CD4-positive, alpha-beta T cell treated with Interleukin-6 at 100 ng/mL for 8 hours (primary cell): ENCODE data around the gene ALG12.

Experiments used
- DNase-seq: peaks from one replicate; pipeline ENCODE4 v3.0.0-alpha.2; 2020; ENCODE audit warnings: mixed read lengths, low spot score

Gene ALG12

DNA sequence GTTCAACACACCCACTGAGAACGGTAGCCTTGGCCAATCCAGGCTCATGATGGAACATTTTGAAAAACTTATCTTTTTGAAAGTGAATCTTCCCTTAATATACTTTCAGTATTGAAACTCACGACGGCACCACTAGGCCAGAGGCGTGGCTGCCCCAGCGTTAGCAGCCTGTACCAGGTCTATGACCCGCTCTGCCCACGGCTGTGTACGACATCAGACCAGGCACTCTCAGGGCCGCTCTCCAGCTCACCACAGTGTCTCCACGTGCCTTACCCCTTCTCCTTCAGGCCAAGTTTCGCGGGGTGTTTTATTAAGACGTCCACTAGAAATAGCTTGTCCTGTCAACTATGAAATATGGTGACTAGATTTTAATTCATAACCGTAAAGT is 31.2 kb downstream of the ALG12 start:
- DNase-seq = no peak

DNA sequence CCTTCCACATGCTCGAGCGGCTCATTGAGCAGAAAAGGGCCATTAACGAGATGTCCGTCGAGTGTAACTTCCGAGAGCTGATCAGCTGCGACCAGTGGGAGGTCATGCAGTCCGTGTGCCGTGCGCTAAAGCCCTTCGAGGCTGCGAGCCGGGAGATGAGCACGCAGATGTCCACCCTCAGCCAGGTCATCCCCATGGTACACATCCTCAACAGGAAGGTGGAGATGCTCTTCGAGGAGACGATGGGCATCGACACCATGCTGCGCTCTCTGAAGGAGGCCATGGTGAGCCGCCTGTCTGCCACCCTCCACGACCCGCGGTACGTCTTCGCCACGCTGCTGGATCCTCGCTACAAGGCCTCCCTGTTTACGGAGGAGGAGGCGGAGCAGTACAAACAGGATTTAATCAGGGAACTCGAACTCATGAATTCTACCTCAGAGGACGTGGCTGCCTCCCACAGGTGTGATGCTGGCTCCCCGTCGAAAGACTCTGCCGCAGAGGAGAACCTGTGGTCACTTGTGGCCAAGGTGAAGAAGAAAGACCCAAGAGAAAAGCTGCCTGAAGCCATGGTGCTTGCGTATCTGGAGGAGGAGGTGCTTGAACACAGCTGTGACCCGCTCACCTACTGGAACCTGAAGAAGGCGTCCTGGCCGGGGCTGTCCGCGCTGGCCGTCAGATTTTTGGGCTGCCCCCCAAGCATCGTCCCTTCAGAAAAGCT is 31.7 kb downstream of the ALG12 start:
- DNase-seq = no peak

DNA sequence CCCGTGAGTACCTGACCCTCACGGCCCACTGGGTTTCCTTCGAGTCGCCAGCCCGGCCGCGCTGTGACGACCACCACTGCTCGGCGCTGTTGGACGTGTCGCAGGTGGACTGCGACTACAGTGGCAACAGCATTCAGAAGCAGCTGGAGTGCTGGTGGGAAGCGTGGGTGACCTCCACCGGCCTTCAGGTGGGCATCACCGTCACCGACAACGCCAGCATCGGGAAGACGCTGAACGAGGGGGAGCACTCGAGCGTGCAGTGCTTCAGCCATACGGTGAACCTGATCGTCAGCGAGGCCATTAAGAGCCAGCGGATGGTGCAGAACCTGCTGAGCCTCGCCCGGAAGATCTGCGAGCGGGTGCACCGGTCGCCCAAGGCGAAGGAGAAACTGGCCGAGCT is 32.4 kb downstream of the ALG12 start:
- no peak for DNase-seq

DNA sequence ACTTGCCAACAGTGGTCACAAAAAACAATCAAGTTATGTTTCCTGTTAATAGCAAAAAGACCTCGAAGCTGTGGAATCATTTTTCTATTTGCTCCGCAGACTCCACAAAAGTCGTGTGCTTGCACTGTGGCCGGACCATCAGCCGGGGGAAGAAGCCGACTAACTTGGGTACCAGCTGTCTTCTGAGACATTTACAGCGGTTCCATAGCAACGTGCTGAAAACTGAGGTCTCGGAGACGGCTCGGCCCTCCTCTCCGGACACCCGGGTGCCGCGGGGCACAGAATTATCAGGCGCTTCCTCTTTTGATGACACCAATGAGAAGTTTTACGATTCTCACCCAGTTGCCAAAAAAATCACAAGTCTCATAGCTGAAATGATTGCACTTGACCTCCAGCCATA is 33.0 kb downstream of the ALG12 start:
- DNase-seq = no peak

DNA sequence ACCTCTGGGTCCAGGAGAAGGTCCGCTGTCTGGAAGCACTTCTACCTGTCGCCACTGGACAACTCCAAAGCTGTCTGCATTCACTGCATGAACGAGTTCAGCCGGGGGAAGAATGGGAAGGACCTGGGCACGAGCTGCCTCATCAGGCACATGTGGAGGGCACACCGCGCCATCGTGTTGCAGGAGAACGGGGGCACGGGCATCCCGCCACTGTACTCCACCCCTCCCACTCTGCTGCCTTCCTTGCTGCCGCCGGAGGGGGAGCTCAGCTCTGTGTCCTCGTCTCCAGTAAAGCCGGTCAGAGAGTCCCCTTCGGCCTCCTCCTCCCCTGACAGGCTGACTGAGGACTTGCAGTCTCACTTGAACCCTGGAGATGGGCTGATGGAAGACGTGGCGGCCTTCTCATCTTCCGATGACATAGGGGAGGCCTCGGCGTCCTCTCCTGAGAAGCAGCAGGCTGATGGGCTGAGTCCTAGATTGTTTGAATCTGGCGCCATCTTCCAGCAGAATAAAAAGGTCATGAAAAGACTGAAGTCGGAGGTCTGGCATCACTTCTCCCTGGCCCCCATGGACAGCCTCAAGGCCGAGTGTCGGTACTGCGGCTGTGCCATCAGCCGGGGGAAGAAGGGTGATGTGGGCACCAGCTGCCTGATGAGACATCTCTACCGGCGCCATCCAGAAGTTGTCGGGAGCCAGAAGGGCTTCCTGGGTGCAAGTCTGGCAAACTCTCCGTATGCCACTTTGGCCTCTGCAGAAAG is 33.6 kb downstream of the ALG12 start:
- no peak for DNase-seq

DNA sequence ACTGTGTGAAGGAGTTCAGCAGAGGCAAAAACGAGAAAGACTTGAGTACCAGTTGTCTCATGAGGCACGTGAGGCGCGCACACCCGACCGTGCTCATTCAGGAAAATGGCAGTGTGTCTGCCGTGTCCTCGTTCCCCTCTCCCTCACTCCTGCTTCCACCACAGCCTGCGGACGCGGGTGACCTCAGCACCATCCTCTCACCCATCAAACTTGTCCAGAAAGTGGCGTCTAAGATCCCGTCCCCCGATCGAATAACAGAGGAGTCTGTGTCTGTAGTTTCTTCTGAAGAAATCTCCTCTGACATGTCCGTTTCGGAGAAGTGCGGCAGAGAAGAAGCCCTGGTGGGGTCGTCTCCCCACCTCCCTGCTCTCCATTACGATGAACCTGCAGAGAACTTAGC is 34.2 kb downstream of the ALG12 start:
- no peak for DNase-seq

DNA sequence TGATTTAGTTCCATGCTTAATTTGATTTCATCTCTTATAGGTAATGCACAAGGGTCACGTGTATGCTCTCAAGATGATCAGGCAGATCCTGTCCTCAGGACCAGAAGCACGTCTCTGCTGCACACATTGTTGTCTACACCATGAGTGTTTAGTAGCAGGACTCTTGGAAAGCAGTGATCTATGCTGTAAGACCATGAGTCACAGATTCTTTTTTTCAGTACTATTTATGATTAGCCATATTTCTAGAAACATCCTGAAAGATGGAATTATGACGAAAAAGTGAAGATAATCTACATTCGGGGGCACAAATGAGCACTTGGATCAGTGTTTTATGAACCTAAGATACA is 35.0 kb downstream of the ALG12 start:
- DNase-seq = no peak

DNA sequence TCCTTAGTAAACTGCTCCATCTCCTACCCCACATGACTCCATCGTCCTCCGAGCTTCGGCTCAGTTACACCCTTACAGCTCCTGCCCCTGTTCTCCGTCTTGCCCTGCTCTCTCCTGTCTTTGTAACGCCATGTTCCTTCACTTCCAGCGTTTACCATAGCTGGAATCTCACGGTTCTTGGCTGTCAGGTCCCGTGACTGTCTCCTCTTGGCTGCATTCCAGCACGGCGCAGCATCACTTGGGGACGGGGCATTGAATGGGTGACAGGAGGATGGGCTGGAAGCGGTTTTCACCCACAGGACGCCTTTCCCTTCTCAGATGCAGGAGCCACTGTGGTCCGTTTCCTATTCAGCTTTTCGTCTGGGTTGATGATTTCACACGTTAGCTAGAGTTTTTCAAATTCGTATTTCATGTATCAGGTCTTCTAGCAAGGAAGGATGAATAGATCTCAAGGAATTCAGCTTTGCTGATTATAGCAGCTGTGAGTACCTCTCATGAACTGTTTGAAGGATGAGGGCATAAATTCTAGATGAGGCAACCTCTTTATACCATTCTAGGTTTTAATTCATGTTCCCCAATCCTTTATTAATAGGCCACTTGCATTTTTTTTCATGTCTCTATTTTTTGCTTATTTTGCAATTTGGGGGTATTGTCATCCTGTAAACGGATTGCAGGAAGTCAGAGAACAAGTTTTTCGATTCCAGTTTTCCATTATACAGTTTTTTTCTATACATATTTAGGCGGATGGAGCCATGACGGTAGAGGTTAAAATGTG is 35.5 kb downstream of the ALG12 start:
- DNase-seq = no peak

DNA sequence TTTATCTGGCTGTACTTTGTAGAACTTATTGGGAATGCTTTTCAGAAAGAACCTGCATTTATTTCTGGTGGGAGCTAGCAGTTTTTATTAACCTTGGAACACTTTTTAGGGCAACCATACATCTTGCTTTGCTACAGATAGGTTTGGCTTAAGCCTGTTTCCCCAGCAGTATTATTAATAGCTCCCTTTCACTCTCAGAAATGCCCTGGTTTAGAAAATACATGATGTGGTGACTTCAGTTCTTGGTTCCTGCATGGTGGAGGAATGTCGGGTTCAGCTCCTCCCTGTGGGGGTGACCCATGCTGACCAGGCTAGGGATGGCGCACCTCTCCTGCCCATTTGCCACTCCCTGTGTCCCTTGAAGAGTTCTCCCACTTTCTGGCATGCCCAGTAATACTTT is 36.4 kb downstream of the ALG12 start:
- no peak for DNase-seq

DNA sequence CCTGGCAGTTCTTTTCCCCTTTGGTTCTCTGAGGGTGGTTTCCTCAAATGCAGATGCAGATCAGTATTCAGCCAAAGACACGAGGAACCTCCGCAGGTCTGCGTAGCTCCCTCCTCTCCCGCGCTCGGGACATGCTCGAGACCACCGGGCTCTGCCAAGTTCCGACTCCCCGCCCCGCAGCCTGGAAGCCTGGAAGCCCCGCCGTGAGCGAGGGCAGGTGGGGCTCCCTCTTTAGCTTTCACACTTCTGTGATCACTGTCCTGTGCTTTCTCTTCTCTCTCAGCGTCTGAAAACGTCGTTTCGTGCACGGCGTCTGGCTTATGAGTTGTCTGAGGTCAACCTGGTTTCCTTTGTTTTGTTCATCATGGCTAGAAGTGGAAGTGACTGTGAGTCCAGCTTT is 38.0 kb downstream of the ALG12 start:
- no peak for DNase-seq

DNA sequence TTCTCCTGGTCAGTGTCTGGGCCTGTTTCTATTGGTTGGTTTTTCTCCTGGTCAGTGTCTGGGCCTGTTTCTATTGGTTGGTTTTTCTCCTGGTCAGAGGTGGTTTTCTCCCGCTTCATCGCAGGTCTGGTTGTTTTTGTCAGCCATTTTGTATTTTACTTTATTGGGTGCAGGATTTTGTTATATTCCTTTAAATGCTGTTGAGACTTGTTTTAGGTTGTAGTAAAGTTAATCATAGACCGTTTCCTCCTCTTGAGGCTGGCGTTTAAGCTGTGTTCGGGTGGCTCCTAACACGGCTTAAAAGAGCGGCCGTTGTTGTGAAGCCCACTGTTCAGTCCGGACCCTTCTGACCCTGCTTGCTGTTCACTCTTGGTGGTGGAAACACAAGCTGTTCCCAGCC is 38.4 kb downstream of the ALG12 start:
- no peak for DNase-seq

DNA sequence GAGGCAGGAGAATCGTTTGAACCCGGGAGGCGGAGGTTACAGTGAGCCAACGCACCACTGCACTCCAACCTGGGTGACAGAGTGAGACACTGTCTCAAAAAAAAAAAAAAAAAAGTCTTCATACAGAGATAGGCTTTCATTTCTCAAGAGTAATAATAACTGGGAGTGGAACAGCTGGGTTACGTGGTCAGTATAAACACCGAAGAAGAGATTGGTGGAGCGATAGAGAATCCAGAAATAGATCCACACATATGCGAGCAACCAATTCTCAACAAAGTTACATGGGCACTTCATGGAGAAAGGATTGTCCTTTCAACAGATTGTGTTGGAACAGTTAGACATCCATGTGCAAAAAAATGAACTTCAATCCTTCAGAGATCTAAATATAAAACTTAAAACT is 40.0 kb downstream of the ALG12 start:
- no peak for DNase-seq

DNA sequence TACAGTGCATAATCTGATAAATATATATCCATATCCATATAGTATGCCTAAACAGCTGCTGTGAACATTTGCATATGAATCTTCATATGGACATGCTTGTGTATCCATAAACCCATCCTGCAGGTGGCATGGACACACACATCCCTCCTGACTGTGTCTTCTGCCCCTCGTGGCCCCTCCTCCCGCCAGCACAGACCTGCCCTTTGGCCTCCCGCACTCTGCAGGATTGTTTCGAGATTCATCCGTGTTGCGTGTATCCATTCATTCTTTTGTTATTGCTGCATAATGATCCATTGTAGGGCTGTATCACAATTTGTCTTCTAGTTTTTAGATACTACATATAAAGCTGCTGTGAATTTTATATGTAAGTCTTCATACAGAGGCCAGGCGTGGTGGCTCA is 40.6 kb downstream of the ALG12 start:
- DNase-seq = no peak

DNA sequence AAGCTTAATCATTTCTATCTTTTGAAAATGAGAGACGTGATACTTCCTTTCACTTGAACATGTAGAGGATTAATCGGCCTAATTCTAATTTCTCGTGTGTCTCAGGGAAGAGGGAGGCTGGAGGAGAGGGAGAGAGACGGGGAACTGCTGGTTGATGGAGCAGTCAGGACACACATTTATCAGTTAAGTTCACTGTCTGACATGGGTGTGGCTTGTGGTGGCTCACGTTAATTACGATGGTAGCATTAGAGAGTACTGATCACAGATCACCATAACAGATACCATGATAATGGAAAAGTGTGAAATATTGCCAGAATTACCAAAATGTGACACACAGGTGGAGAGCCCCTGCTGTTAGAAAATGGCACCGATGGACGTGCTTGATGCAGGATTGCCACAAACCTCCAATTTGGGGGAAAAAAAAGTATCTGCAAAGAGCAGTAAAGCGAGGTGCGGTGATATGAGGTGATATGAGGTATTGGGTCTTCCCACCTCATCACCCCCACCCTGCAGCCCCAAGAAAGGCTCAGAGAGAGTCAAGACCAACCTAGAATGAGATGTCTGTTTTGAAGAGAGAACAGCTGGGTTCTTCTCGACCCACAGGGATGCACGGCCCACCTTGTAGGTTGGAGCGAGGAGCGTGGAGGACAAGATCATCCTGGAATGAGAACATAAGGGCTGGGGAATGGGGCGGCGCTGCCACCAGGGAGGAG is 44.9 kb downstream of the ALG12 start:
- no peak for DNase-seq

DNA sequence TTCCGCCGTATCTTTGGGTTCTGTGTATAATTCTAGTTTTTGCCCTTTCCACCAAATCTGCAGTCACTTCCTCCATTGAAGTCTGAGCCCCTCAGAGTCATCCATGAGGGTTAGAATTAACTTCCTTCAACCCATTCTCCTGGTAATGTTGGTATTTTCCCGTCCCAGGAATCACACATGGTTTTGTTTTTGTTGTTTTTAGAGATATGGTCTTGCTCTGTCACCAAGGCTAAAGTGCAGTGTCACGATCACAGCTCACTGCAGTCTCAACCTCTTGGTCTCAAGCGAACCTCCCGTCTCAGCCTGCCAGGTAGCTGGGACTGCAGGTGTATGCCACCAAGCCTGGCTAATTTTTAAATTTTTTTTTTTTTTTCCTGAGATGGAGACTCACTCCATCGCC is 45.9 kb downstream of the ALG12 start:
- no peak for DNase-seq

DNA sequence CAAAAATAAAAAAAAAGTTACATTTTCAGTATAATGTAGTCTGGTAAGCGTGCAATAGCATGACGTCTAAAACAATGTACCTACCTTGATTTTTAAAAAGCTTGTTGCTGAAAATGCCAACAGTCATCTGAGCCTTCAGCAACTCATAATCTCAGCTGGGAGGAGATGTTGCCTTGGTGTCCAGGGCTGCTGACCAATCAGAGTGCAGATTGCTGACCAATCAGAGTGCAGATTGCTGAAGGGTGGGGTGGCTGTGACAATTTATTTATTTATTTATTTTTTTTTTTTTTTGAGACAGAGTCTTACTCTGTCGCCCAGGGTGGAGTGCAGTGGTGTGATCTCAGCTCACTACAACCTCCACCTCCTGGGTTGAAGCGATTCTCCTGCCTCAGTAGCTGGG is 46.8 kb downstream of the ALG12 start:
- DNase-seq = no peak

DNA sequence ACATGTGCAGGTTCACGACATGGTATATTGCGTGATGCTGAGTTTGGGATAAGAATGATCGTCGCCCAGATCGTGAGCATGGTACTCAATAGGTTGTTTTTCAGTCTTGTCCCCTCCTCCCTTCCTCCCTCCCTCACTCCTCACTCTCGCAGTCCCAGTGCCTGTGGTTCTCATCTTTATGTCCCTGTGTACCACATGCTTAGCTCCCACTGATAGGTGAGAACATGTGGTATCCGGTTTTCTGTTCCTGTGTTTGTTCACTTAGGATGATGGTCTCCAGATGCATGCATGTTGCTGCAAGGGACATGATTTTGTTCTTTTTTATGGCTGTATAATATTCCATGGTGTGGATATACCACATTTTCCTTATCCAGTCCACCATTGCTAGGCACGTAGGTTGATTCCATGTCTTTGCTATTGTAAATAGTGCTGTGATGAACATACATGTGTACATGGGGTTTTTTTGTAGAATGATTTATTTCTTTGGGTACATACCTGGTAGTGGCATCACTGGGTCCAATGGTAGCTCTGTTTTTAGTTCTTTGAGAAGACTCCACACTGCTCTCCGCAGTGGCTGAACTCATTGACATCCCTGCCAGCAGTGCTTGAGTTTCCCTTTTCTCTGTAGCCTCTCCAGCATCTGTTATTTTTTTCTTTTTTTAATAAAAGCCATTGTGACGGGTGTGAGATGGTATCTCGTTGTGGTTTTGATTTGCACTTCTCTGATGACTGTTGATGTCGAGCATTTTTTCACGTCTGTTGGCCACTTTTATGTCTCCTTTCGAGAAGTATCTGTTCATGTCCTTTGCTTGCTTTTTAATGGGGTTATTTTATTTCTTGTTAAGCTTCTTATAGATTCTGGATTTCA is 48.2 kb downstream of the ALG12 start:
- DNase-seq = peak; percentile 46

DNA sequence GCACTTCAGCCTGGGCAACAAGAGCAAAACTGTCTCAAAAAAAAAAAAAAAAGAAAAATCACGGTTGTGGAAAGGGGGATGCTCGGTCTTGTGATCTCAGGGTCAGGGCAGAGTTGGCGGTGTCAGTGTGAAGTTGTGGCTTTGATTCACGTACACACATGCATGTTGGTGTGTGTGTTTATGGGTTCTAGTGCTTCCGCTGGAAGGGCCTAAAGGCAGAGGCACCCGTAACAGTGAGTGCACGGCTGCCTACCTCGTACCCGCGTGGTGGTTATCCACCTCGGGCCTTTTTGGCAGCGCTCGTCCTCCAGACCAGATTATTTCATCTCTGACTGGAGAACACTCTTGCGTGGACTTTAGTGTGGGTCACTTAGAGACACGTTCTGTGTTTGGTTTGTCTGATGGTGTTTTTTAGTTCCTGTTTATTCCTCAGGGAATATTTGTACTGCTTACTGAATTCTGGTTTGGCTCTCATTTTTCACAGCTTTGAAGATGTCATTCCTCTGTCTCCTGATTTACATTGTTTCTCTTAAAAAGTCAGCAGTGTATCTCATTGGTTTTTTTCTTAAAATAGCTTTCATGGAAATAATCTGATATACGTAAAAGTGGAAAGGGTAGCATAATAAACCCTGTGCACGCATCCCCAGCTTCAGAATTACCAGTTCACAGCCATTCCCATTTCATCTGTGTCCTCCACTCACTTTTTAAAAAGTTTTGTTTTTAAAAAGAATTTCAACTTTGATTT is 49.0 kb downstream of the ALG12 start:
- DNase-seq = no peak

DNA sequence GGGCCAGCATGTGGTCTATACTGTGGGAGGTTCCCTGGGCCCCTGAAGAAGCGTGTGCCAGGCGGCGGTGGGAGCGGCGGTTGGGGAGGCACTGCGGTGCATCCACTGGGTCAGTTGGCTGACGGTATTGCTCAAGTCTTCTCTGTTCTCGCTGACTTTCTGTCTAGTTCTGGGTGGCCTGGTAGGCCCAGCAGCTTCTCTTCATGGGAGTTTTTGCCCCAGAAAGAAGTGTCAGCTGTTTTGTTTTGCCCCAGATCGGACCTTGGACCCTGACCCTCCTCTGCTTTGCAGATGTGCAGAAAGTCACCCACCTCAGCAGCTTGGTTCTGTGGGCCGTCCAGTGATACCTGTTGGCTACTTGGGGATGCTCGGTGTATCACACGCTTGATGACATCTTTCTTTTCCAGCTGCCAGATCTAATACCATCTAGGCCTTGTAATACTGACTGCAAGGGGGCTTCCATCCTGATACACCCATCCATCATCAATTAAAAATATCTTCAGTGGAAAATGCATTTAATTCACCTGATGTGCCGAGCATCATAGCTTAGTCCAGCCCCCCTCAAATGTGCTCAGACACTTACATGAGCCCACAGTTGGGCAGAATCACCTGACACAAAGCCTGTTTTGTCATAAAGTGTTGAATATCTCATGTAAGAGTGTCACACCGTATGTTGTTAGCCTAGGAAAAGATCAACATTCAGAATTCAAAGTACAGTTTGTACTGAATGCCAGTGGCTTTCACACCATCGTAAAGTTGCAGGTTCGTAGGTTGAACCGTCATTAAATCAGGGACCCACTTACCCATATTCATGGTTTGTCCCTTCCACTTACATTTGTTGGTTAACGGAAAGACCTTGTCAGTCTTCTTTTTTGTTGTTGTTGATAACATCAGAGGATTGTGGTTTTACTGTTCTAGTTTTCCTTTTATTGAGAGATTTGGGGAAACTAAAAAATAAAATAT is 50.7 kb downstream of the ALG12 start:
- DNase-seq = no peak

DNA sequence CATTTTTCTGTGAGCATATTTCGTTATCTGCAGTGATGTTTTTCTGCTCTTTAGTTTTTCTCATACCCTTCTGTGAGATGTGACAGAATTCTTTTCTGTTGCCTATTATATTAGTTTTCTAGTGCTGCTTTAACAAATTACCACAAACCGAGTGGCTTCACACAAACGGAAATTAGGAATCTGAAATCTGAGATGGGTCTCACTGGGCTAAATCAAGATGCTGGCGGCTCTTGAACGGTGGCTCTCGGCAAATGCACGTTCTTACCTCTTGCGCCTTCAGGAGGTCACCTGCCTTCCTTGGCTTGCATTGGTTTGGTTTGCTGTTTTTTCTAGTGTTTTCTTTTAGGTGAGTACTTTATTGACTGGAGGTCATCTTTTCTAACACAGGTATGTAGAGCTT is 51.6 kb downstream of the ALG12 start:
- DNase-seq = no peak
